ENCODE results near the gene TYW1. TPM values are rescaled to one million over a fixed set of nuclear protein-coding genes. Genes with fewer than 3 reads are reported as not detected.
"Not testable (repeated sequence)": the region's sequence is repeated elsewhere in the genome, so short reads cannot be mapped to it uniquely, and the experiment has no call there.

Gene TYW1
- total RNA-seq, 1 donor from 2014 or later: 27.7 TPM

DNA sequence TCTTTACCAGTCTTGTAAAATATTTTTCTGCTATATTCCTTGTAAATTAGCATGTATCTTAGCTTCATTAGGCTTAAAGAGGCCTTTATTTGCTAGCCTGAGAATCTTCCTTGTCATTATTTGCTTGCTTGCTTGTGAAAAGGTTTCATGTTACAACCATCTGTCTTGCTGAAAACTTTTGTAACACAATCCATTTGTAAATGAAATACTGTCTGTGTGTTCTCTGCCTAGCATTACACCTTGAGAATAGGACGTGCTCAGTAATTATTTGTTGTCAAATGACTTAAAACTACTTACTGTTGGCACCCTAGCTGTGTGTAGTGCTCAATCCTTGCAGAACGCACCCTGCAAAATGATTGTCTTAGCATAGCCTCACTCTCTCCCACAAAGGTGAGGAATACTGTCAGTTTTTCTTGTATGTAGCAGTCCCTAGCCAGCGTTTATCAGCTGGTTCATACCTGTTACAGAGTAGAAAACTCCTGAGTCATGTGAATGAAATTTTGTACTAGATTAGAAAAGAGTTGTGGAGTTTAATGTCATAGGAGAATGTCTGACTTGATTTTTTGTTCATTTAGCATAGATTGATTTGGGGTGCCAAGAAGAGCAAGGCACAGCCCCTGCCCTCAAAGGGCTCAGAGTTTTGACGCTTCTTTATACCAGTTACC is 193.3 kb downstream of the TYW1 start:
- DNase-seq (ENCODE audit: low spot score): not testable (repeated sequence)

DNA sequence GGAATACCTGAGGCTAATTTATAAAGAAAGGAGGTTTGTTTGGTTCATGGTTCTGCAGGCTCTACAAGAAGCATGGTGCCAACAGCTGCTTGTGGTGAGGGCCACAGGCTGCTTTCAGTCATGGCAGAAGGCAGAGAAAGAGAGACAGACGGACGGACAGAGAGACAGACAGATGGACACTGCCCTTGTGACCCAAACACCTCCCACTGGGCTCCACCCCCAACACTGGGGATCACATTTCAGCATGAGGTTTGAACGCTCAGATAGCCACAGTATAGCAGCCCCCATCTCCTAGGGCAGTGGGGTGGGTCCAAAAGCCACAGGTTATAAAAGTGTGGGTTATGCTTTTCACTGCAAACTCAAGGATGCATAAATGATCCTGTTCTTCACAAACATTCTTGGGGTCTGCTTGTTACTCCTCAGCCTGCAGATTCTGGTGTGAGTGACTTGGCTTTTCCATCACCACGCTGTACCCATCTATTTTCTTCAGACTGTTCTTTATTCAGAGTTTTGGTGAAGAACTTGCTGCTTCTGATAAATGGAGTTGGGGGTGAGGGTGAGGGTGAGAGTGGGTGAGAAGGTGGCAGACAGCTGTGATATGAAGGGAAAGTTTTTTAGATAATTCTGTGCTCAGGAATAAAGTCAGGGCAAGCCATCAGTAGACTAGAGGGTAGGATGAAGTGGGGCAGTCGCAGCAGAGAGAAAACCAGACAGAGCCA is 194.5 kb downstream of the TYW1 start:
- DNase-seq (ENCODE audit: low spot score): not testable (repeated sequence)

DNA sequence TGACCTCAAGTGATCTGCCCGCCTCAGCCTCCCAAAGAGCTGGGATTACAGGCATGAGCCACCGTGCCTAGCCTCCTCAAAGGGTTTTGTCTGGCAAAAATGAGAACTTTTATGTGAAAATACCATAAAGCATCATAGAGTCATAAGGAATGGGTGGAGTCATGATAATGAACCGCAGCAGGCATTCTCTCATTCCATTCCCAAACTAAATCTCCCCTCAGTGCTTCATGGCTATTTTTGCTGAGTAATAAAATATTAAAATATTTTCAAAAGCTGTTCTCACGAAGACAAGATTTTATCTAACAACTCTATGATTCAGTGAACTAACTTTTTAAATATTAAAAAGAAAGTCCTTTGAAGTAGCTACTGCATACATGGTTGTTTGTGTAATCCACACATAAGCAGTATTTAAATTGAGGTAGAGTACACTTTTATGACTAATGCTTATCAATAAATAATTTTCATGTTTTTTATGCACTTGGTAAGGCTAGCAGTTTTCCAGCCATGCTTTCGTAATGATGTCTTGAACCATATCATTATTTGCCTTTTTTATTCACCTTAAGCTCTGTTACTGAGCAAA is 195.6 kb downstream of the TYW1 start:
- not testable (repeated sequence) for DNase-seq (ENCODE audit: low spot score)

DNA sequence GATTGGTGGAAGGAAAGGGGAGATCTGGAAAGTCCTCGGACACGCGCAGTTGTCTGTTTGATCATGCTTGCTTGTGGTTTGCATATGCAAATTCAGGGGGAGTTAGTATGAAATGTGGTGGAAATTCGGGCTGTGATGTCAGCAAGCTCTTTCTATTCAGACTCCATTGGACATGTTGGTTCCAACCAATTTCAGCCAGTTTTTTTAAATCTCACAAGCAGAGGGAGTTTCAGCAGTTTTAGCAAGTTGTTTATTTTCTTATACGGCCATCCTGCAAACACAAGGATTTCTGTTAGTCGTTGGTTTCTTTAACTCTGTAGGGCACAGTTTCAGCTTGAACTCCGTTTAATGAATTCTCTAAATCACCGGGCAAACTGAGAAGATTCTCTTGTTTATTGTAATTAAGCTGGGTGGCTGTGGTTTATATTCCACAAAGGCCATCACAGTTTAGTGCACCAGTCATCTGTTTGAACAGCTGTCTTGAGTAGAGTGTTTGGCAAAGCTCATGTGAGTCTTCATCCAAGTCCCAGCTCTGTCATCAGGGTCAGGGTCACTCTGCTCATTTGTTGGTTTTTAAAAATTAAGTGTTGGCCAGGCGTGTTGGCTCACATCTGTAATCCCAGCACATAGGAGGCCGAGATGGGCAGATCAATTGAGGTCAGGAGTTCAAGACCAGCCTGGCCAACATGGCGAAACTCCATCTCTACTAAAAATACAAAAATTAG is 196.4 kb downstream of the TYW1 start:
- not testable (repeated sequence) for DNase-seq (ENCODE audit: low spot score)

DNA sequence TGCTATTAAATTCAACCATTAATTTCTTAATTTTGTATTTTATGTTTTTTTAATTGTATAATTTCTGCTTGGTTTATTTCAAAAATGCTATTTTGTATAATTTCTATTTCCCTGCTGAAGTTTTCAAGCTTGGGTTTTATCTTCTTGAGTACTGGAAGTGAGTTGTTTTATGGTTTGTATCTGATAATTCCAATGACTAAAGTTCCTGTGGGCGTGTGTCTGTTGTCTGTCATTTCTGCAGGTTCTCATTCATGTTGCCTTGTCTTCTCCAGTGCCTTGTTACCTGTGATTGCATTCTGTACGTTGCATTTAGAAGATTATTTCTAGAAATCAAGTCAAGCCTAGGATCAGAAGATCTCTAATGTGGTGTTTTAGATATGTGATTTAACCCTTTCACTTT is 199.5 kb downstream of the TYW1 start:
- DNase-seq (ENCODE audit: low spot score): not testable (repeated sequence)

DNA sequence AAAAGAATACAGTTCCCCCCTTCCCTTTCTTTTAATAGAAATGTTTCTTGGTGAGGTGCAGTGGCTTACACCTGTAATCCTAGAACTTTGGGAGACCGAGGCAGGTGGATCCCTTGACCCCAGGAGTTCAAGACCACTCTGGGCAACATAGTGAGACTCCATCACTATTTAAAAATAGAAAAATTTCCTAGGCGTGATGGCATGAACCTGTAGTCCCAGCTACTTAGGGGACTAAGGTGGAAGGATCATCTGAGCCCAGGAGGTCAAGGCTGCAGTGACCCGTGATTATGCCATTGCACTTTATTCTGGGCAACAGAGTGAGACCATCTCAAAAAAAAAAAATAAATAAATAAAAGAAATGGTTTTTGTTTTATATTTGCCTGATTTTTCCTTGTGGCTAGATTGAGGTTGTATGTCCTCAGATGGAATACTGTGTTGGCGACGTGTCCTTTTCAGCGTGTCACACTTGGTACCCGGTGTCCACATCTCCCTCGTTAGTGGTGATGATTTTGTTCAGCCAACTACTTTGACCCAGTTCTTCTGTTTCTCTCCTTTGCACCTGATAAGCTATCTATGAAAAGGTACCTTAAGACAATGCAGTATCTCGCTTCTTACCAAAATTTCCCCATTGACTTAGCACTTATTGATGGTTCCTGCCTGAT is 202.4 kb downstream of the TYW1 start:
- not testable (repeated sequence) for DNase-seq (ENCODE audit: low spot score)

DNA sequence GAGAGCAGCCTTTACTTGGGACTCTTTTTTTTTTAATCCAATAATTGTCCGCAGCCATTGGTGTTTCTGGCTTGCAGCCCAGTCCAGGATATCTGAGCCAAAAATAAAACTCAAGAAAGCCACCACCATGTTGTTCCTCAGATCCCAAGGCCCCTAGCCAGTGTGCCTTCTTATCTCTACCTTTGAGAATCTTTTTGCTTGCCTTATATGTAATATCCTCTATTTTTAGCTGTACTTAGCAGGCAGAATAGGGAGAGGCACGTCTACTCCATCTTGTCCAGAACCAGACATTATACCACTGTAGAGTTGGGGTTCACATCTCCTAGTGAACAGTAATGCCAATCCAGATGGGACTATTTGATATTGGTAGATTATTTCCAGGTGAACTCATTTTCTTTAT is 209.1 kb downstream of the TYW1 start:
- not testable (repeated sequence) for DNase-seq (ENCODE audit: low spot score)

DNA sequence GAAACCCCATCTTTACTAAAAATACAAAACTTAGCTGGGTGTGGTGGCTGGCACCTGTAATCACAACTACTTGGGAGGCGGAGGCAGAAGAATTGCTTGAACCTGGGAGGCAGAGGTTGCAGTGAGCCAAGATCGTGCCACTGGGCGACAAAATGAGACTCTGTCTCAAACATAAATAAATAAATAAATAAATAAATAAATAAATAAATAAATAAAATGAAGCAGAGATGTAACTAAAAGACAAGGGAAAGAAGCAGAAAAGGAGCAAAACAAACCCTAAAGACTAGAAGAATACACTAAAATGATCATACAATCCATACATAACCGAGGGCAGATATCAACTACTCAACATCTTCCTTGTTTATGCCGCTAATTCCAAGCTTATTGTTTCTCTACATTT is 209.8 kb downstream of the TYW1 start:
- DNase-seq (ENCODE audit: low spot score): no peak

DNA sequence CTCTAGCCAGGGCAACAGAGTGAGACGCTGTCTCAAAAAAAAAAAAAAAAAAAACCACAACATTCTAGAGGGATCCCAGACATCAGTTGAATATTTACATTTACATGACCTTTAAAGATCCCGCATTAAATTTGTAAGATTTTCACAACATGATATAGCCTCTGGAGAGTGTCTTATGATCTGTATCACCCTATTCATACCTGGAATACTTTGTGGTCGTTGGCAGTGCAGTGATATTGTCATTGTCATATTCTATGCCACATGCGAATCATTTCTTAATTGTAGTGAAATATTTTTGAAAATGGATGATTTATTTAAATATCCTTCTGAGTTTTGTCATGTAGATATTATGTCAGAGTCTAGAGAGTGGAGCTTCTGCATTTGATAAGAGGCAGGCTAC is 212.0 kb downstream of the TYW1 start:
- DNase-seq (ENCODE audit: low spot score): not testable (repeated sequence)

DNA sequence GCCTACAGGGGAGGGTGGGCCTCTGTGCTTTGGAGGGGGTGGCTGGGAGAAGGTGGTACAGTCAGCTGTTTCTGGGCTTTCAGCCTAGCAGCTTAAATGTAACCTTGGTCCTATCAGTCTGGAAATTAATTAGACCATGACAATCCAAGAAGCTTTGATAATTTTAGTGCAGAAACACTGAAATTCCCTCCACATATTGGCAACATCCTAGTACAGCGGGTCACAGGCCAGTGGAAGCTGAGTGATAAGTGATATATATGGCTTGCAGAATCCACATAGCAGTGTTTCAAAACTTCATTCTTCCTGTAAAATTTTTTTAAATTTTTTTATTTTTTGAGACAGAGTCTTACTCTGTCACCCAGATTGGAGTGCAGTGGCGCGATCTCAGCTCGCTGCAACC is 212.6 kb downstream of the TYW1 start:
- no peak for DNase-seq (ENCODE audit: low spot score)

DNA sequence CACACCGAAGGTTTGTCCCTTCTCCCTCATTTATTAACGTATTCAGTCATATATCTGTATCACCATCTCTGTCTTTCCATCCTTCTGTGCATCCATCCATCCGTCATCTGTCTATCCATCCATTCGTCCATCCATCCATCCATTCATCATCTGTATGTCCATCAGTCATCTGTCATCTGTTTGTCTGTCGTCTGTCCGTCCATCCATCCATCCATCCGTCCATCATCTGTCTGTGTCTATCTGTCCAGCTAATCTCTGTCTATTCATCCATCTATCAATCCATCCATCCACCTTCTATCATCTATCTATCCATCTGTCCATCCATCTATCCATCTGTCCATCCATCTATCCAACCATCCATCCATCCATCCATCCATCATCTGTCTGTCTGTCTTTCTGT is 213.9 kb downstream of the TYW1 start:
- no peak for DNase-seq (ENCODE audit: low spot score)

DNA sequence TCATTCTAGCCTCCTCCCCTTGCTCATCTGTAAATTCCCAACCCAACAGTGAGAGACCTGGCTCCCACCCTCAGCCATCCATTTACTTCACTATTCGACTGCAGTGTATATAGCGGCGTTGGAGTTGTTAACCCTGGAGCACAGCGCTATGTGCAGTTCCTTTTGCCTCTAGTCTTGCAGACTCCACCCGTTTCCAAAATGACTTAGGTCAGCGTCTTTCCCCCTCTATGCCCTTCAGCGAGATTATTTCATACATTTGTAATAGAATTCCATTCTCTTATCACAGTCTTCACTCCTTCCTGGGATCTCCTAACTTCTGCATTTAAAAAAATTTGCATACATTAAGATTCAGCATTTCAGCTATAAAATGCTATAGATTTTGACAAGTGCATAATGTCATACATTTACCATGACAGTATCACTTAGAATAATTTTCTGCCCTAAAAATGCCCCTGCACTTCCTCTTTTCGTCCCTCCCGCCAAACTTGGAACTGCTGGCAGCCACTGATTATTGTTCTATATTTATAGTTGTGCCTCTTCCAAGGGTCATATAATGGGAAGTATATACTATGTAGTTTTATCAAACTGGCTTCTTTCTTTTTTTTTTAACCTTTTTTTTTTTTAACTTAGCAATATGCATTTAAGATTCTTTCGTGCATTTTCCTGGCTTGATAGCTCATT is 215.2 kb downstream of the TYW1 start:
- not testable (repeated sequence) for DNase-seq (ENCODE audit: low spot score)

DNA sequence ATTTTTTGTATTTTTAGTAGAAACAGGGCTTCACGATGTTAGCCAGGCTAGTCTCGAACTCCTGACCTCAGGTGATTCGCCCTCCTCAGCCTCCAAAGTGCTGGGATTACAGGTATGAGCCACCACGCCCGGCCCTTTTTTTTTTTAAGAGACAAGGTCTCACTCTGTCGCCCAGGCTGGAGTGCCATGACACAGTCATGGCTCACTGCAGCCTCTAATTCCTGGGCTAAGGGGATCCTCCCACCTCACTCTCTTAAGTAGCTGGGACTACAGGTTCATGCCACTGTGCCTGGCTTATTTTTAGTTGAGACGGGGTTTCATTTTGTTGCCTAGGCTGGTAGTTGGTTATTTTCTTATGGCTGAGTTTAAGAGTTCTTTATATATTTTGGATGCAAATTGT is 216.4 kb downstream of the TYW1 start:
- DNase-seq (ENCODE audit: low spot score): not testable (repeated sequence)

DNA sequence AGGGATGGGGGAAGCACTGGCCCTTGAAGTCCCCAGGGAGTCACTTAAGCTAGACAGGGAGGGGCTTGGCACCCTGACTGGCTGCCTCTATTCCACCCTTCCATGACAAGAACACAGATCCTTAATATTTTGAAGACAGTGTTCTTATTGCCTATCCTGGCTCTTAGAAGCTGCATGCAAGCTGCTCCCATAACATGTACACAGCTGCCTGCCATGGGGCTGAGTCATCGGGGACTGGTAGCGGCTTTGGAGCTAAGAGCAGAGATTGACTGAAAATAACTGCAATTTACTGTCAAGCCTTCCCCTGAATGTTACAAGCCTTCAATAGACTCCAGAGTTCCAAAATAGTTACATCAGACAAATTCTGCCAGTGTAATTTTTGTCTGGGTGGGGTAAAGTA is 226.9 kb downstream of the TYW1 start:
- DNase-seq (ENCODE audit: low spot score): not testable (repeated sequence)

DNA sequence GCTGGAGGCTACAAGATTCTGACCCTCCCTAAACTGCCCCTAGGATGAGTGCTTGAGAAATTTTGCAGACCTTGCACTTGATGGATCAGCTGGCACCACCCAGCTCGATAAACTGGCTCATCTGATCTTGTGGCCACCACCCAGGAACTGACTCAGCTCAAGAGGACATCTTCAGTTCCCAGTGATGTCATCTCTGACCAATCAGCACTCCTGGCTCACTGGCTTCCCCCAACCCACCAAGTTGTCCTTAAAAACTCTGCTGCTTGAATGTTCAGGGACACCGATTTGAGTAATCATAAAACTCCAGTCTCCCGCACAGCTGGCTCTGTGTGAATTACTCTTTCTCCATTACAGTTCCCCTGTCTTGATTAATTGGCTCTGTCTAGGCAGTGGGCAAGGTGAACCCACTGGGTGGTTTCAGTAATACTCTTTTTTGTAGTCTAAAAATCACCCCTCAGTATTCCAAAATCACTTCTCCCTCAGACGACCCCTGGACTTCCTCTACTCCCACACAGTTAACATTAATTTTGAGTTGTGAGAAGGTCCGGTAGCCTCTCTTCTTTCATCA is 229.8 kb downstream of the TYW1 start:
- not testable (repeated sequence) for DNase-seq (ENCODE audit: low spot score)

DNA sequence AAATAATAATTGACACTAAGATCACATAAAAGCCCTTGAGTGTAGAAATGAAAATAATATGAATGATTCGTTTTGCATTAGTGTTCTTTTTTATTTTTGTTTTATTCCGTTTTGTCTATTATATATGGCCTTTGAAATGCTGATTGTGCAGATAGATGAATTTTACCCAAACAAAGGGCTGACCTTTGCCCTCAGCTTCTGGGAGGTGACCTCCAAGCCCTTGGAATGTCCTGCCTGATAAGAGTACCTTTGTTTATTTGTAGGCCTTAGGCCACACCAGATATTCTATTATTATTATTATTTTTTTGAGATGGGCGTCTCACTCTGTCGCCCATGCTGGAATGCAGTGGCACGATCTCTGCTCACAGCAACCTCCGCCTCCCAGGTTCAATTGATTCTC is 230.3 kb downstream of the TYW1 start:
- not testable (repeated sequence) for DNase-seq (ENCODE audit: low spot score)

DNA sequence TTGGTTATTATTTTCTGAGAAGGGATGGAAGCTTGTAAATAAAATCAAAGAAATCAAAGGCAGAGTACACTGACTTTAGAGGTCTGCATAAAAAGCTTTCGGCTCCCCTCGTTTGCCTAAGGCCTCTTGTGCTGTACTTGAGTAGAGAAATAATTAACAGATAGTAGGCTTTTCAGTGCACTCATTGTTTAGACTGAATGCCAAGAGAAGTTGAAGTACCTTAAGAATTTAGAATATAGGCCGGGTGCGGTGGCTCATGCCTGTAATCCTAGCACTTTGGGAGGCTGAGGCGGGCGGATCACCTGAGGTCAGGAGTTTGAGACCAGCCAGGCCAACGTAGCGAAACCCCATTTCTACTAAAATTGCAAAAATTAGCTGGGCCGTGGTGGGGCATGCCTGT is 232.4 kb downstream of the TYW1 start:
- DNase-seq (ENCODE audit: low spot score): not testable (repeated sequence)

DNA sequence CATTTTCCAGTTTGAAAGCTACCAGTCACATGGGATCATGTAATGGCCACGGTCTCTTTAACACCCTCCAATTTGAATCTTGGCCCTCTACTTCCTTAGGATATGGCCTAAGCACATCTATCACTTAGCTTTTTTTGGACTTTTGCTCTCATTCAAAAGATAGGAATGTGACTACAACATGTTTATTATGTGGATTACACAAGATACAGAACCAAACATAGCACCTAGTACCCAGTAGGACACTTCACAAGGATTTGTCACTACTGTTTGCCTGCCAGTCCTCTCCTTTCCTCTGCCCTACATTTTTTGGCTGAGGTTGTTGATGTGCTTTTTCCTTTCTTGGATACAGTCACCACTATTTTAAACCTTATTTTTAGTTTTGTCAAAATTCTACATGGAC is 233.4 kb downstream of the TYW1 start:
- DNase-seq (ENCODE audit: low spot score): not testable (repeated sequence)

DNA sequence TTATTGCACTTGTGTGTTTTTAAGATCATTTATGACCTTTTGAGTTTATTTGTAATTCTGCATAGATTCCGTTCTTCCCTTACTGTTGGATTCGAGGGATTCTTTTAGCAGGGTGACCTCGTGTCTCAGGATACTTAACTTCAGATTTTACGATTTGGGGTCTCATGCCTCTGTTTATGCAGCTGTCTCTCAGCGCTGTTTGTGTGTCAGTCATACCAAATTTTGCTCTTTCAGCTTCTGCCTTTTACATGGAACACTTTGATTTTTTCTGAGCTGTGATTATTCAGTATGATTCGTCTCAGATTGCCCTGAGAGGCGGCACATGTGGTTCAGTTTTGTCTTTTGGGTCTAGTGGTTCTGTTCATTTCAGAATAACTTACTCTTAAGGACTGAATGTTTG is 236.9 kb downstream of the TYW1 start:
- DNase-seq (ENCODE audit: low spot score): not testable (repeated sequence)

DNA sequence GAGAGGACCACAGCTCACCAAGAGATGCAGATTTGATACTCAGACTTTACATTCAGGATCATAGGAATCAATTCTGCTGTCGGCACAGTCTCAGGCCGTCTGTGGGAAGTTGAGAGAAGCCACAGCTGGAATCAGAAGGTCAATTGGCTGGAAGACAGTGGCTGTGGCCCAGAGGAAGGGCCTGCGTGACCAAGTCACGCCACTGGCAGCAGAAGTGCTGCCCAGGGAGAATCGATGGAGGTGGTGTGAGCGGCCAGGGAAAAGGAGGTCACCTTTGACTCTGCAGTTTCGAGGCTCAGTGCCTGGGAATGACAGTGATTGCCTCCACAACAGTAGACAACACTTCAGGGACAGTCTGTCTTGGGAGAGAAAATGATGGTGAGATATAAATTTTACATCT is 239.6 kb downstream of the TYW1 start:
- DNase-seq (ENCODE audit: low spot score): not testable (repeated sequence)

DNA sequence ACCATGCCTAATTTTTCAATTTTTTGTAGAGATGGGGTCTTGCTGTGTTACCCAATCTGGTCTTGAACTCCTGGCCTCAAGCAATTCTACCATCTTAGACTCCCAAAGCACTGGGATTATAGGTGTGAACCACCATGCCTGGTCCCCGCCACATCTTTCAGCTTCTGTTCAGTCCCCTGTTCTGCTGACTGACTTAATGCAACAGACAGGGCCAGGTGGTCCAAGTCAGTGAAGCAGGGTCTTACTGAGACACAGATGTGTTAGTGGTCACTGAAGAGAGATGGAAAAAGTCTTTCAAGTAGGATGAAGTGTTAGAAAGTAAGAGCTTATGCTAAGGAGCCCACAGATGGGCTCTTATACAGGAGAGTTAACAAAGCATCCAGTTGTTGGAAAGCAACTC is 246.2 kb downstream of the TYW1 start:
- not testable (repeated sequence) for DNase-seq (ENCODE audit: low spot score)
